ENCODE measurements around the gene COA4.

COA4 gene

DNA sequence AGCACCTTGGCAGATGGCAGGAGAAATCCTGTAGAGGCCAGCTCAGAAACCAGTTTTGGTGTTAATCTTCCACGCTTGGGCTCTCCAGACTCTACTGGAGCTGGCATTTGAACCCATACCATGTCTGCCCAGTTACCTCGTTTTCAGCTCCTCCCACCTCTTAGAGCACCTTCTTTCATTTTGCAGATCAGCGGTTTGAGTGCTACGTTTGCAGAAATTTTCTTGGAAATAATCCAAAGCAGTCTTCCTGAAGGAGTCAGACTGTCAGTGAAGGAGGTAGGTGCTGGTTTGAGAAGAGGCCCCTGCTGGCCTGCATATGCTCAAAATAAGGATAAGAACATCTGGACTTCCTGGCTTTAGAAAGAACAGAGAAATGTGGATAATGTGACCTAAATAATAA is 13.7 kb downstream of the COA4 start:
- DNase-seq = no peak

- DNase-seq = no peak
Measured at GRCh38 chr11:73860202-73860601, 16.4 kb downstream of the COA4 start.

DNA sequence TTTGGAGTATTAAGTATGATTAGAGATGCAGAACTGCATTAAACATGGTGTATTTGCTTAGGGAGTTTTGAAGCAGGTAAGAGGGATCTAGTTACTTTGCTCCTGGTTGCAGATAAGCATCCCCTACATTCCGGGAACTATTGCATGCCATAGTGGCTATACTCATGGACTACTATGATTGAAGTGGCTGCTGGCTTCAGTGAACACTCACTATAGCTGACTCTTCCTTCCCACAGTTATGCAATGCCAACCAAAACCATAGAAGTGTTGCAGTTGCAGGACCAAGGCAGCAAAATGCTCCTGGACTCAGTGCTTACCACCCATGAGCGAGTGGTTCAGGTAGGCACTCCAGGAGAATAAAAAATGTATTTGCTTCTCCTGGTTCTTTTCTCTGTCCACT is 17.0 kb downstream of the COA4 start:
- no peak for DNase-seq

- DNase-seq = peak; percentile 53
Measured at GRCh38 chr11:73856031-73856567, 20.5 kb downstream of the COA4 start.

DNA sequence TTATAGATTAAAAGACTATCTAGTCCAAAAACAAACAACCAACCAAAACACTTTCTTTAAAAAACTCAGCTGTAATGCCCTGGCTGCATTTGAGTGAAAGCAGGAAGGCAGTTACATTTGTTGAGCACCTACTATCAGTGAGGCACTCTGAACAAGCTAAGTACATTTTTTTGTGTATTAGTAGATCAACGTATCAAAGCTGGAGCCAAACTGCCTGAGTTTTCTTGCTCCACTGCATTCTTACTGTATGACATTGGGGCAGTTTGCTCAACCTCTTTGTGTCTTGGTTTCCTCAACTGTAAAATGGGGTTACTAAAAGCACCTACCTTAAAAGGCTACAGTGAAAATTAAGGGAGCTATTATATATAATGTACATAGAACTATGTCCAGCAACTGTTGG is 22.0 kb downstream of the COA4 start:
- no peak for DNase-seq

GRCh38 chr11:73852049-73852448 is 24.6 kb downstream of the COA4 start:
- DNase-seq = no peak

DNA sequence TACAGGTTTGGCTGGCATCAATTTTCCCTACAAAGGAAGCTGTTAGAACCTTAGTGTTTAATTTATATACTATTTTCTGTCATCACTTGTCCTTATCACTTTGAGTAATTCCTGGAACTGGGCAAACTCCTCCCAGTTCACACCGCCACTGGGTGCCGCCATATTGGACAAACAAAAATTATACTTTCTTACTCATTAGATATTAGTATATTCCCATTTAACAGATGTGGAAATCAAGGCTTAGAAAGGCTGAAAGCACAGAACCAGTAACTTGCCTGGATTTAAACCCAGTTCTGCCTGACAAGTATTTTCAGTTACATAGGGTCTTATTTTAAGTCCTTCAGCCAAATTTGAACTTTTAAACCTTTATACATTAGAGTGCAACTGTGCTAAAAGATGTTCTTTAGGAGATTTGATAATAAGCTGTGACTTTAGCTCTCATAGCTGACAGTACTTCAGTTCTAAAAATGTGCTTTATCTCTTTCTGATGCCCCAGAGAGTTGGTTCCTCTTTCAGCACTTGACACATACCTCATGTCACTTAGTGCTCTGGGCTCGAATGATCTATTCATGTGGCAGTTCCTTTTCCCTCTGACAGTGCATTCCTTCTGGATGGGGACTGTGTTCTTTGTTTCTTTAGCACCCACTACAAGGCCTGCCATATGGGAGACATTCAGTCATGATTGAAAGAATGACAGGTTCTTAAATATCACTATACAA is 25.4 kb downstream of the COA4 start:
- no peak for DNase-seq

DNA sequence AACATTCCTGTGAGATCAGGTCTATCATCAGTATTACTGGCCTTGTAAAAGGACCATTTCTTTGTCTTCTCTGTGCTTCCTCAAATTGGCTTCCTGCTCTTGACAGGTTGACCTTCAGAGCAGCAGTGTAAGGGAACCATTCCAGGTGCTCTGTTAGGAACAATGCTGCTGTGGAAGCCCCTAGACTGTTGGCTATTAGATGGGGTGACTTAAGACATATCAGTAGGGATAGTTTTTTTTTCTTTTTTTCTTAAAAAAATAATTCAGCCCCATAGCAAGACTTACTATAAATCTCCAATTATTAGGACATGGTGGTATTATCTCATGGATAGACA is 37.6 kb downstream of the COA4 start:
- no peak for DNase-seq

DNA sequence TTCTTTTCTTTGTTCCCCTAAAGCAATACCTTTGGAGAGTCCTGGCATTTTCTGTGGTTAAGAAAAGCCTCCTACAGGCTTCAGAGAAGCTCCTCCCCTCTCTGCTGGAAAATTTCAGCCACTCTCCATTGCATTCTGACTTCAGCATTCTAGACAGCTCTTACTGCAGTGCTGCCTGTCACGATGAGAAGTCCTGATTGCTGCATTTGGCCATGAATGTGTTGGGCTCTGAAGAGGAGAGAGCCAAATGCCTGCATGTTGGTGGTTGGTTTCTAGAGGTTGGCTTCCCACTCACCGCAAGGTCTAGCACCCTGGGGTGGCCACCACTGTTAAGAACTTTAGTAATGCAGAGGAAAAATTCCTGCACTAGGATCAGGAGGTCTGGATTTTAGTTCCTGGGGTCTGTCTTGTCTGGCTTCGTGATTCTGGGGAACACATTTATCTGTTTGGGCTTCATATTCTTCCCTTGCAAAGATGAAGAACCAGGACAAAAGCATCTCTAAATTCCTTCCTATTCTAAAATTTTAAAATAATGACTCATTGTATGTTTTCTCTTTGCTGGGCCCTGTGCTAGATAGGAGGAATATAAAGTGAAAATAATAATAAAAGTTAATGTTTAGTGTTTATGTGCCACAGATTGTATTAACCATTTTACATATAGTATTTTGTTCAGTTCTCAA is 38.1 kb downstream of the COA4 start:
- no peak for DNase-seq

GRCh38 chr11:73833067-73833466 is 43.6 kb downstream of the COA4 start:
- DNase-seq = peak; percentile 83

GRCh38 chr11:73830261-73830660 is 46.4 kb downstream of the COA4 start:
- DNase-seq = no peak

Measured in NCI-H69 (cell line).